Muscle of leg (tissue), 11 donors: ENCODE measurements around the gene RASA4B. TPM values are rescaled to one million over a fixed set of nuclear protein-coding genes. Genes with fewer than 3 reads are reported as not detected.
"Not testable (repeated sequence)": the region's sequence is repeated elsewhere in the genome, so short reads cannot be mapped to it uniquely, and the experiment has no call there.

Source experiments
- DNase-seq: peaks from one replicate; pipeline ENCODE4 v3.0.0; 2013
- H3K27ac ChIP-seq: one replicate; pipeline ENCODE4 v1.5.1; 2013; ENCODE audit warnings: mild to moderate bottlenecking, low read length, control low read depth
- H3K27me3 ChIP-seq: one replicate; pipeline ENCODE4 v1.6.1; 2013; ENCODE audit warnings: low read length; ENCODE audit not compliant: control insufficient read depth, insufficient read depth
- H3K36me3 ChIP-seq: one replicate; pipeline ENCODE4 v1.6.1; 2013; ENCODE audit warnings: low read length; ENCODE audit not compliant: control insufficient read depth, insufficient read depth
- H3K4me1 ChIP-seq: one replicate; pipeline ENCODE4 v1.6.1; 2013; ENCODE audit warnings: low read length; ENCODE audit not compliant: control insufficient read depth, insufficient read depth
- H3K4me3 ChIP-seq: one replicate; pipeline ENCODE4 v1.5.1; 2013; ENCODE audit warnings: low read length, control low read depth
- H3K9me3 ChIP-seq: replicated peaks from 2 replicates; pipeline ENCODE4 v1.6.1; 2013; ENCODE audit warnings: low read depth, low read length; ENCODE audit not compliant: control insufficient read depth
- WGBS: methylation state at CpG from one replicate; pipeline ENCODE4 v1.1.5; 2013; ENCODE audit warnings: missing lambda C conversion rate; ENCODE audit not compliant: insufficient coverage; 5-methylcytosine and 5-hydroxymethylcytosine counted together
- polyA plus RNA-seq, 8 donors: library from polyadenylated mRNA; unstranded; fragments of 120-200 nt; gene quantifications; one replicate each; pipeline versions ENCODE4 v1.2.1 to v1.2.3, GENCODE V29; 2013; ENCODE audit warnings: inconsistent platforms in 1 of 8, low replicate concordance in 1 of 8; ENCODE audit not compliant: insufficient read length in 8 of 8, insufficient read depth in 1 of 8
- total RNA-seq: library from RNA; stranded (reverse); fragments of 120-200 nt; gene quantifications from one replicate; pipeline ENCODE4 v1.2.4, GENCODE V29; 2013

Gene RASA4B
- total and polyA plus RNA-seq, 9 donors = 7.1 to 26.7 (median 12.7) TPM

DNA sequence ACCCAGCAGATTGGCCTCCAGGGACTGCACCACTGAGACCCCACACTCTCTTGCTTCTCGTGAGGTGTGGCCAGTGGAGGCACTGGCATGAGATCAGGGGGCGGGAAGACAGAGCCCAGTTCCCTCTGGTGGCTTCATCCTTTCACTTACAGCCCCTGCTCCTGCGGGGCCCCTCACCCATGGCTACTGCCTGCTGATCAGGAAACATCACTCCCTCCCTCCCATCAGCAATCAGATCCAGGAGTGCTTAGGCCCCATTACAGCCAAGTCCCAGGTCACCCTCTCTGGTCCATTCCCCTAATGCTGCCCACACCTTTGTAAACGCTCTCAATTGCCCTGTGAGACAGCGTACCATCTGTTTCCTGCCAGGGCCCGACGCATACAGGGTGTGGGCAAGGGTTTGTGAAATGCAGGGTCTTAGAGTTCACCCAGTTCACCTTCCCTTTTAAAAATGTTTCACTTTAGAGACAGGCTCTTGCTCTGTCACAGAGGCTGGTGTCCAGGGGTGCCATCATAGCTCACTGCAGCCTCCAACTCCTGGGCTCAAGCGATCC is 17.6 kb upstream of the RASA4B start:
- DNase-seq, H3K27me3 ChIP-seq: not testable (repeated sequence)
- WGBS = 67% methylated on average over 2 of the region's 8 CpGs

GRCh38 chr7:102532127-102532526 is 14.6 kb upstream of the RASA4B start:
- 100% methylated on average over 1 of the region's 2 CpGs for WGBS
- not testable (repeated sequence) for H3K27me3 ChIP-seq, H3K36me3 ChIP-seq, H3K27ac ChIP-seq, H3K4me1 ChIP-seq, H3K9me3 ChIP-seq, DNase-seq, H3K4me3 ChIP-seq

More for the DNA sequence above, 17.6 kb upstream of the RASA4B start:
- not testable (repeated sequence) for H3K4me1 ChIP-seq, H3K9me3 ChIP-seq, H3K36me3 ChIP-seq, H3K27ac ChIP-seq, H3K4me3 ChIP-seq

GRCh38 chr7:102531583-102531982 is 14.0 kb upstream of the RASA4B start:
- H3K9me3 ChIP-seq, DNase-seq, H3K4me1 ChIP-seq, H3K27me3 ChIP-seq, H3K27ac ChIP-seq, H3K4me3 ChIP-seq, H3K36me3 ChIP-seq: not testable (repeated sequence)
- WGBS = no CpG with 5 or more reads among the region's 7 CpGs

- not testable (repeated sequence) for H3K27me3 ChIP-seq, H3K27ac ChIP-seq, DNase-seq, H3K4me3 ChIP-seq, H3K4me1 ChIP-seq, H3K9me3 ChIP-seq, H3K36me3 ChIP-seq
- no CpG with 5 or more reads among the region's 13 CpGs for WGBS
Observed at GRCh38 chr7:102527822-102528793, 10.5 kb upstream of the RASA4B start.

DNA sequence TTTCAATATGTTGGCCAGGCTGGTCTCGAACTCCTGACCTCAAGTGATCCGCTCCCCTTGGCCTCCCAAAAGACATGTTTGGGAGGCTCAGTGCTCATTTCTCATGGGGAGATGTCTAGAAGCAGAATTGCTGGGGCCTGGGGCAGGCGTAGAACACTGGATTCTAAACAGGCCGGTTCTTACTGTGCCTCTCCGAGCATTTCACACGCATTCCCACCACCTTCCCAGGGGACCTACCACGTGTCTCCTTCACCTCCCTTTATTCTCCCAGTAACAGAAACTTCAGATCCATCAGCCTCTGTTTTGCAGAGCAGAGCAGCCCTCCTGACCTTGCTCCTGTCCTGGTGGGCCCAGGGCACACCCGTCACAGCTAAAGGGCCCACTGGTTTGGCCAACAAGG is 9.6 kb upstream of the RASA4B start:
- not testable (repeated sequence) for DNase-seq, H3K27ac ChIP-seq, H3K4me1 ChIP-seq, H3K4me3 ChIP-seq, H3K9me3 ChIP-seq, H3K36me3 ChIP-seq, H3K27me3 ChIP-seq
- no CpG with 5 or more reads among the region's 8 CpGs for WGBS

DNA sequence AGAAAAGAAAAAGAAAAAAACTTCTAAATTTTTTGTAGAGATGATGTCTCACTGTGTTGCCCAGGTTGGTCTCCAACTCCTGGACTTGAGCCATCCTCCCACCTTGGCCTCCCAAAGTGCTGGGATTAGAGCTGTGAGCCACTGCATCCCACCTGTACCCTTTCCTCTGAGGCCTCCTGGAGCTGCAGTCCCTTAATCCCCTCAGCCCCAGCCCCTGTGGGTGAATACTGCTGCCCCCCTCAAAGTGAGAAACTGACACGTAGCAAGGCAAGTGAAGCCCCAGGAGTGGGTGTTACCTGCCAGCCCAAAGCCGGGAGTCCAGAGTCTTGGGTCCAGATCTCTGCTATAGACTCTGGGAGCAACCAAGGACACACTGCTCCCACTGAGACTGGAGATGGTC is 7.2 kb upstream of the RASA4B start:
- no CpG with 5 or more reads among the region's 2 CpGs for WGBS
- H3K36me3 ChIP-seq, H3K9me3 ChIP-seq, DNase-seq, H3K4me1 ChIP-seq, H3K4me3 ChIP-seq, H3K27me3 ChIP-seq, H3K27ac ChIP-seq: not testable (repeated sequence)

- not testable (repeated sequence) for H3K9me3 ChIP-seq
- WGBS = no CpG with 5 or more reads among the region's 5 CpGs
Observed at GRCh38 chr7:102520797-102521196, 3.2 kb upstream of the RASA4B start.

DNA sequence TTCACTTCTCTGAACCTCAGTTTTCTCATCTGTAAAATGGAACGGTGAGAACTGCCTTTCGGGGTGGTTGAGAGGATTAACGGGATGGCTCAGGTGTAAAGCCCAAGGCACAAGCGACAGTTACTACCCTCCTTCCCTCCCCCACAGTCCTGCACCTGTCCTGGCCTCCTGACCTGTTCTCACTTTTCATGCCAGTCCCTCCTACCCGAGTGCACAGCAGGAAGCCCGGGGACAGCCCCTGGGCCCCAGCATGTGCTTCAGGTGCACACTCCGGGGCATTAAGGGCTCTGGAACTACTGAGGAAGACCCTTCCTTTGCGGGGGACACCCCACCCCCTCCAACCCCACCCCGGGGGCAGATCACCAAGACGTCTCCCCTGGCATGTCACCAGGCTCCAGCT is 626 bp downstream of the RASA4B start:
- DNase-seq, H3K27ac ChIP-seq, H3K9me3 ChIP-seq, H3K27me3 ChIP-seq, H3K4me3 ChIP-seq, H3K4me1 ChIP-seq, H3K36me3 ChIP-seq: not testable (repeated sequence)
- WGBS = no CpG with 5 or more reads among the region's 10 CpGs

More at GRCh38 chr7:102520797-102521196, 3.2 kb upstream of the RASA4B start:
- DNase-seq, H3K27ac ChIP-seq, H3K27me3 ChIP-seq, H3K4me3 ChIP-seq, H3K4me1 ChIP-seq, H3K36me3 ChIP-seq: not testable (repeated sequence)

GRCh38 chr7:102515889-102516288 is 1.7 kb downstream of the RASA4B start:
- H3K27ac ChIP-seq, H3K36me3 ChIP-seq, DNase-seq, H3K9me3 ChIP-seq, H3K4me3 ChIP-seq, H3K27me3 ChIP-seq, H3K4me1 ChIP-seq: not testable (repeated sequence)
- no CpG with 5 or more reads among the region's 3 CpGs for WGBS

- not testable (repeated sequence) for DNase-seq, H3K4me1 ChIP-seq, H3K4me3 ChIP-seq, H3K36me3 ChIP-seq, H3K27ac ChIP-seq, H3K9me3 ChIP-seq, H3K27me3 ChIP-seq
- WGBS = no CpG with 5 or more reads among the region's 15 CpGs
Observed at GRCh38 chr7:102514881-102515721, 2.5 kb downstream of the RASA4B start.
